PC-9 (cell line): ENCODE results near the gene NDUFAF8.

ENCODE experiments used
- EZH2 ChIP-seq: fragments of 200-600 bp; sonication (generic); IDR thresholded peaks from 2 replicates; pipeline ENCODE4 v1.8.0; 2017; ENCODE audit warnings: antibody characterized with exemption, low read depth
- TF ChIP-seq, protein P1 (sequence below): fragments of 200-600 bp; sonication (generic); conservative IDR thresholded peaks from 2 replicates; pipeline ENCODE4 v1.6.1; 2017; ENCODE audit warnings: mixed run types, antibody characterized with exemption, mild to moderate bottlenecking, moderate library complexity

DNA sequence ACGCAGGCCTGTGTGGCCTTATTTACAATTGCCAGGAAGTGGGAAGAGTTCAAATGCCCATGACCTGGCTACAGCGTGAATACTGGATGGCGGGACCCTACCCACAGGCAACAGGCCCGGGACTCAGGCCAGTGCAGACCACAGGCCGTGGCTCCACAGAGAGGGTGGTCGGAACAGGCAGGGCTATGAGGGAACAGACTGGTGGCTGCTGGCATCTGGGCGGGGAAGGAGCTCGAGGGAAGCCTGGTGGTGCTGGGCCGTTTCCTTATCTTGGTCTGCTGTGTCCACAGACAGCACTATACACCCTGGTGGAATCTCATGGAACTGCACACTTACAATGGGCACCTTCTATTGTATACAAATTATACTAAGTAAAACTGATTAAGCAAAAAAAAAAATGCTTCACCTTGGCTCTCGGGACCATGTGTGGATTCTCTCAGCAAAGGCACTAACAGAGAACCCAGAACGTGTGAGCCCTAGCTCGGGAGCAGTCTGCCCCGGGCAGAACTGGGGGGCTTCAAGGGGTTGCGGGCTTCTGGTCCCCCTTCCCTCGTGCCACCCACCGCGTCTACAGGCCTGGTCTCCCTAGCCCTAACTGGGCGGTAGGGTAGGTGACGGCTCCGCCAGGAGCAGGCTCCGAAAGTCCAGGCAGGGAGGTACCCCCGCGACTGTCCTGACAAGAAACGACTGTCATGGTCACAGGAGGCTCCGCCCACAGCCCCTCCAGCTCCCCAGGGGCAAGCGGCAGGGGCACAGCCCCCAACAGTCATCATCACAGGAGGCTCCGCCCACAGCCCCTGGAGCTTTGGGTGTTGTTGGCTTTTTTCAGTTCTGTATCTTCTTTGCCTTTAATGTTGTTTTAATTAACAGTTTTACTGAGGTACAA lies 38.2 kb upstream of the NDUFAF8 start:
- TF ChIP-seq, protein P1, sequence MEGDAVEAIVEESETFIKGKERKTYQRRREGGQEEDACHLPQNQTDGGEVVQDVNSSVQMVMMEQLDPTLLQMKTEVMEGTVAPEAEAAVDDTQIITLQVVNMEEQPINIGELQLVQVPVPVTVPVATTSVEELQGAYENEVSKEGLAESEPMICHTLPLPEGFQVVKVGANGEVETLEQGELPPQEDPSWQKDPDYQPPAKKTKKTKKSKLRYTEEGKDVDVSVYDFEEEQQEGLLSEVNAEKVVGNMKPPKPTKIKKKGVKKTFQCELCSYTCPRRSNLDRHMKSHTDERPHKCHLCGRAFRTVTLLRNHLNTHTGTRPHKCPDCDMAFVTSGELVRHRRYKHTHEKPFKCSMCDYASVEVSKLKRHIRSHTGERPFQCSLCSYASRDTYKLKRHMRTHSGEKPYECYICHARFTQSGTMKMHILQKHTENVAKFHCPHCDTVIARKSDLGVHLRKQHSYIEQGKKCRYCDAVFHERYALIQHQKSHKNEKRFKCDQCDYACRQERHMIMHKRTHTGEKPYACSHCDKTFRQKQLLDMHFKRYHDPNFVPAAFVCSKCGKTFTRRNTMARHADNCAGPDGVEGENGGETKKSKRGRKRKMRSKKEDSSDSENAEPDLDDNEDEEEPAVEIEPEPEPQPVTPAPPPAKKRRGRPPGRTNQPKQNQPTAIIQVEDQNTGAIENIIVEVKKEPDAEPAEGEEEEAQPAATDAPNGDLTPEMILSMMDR, result peak; percentile 66
- no peak for TF ChIP-seq EZH2
